Measurements from ENCODE around the gene UCHL5.
"Not testable (repeated sequence)": the region's sequence is repeated elsewhere in the genome, so short reads cannot be mapped to it uniquely, and the experiment has no call there.

Gene UCHL5

DNA sequence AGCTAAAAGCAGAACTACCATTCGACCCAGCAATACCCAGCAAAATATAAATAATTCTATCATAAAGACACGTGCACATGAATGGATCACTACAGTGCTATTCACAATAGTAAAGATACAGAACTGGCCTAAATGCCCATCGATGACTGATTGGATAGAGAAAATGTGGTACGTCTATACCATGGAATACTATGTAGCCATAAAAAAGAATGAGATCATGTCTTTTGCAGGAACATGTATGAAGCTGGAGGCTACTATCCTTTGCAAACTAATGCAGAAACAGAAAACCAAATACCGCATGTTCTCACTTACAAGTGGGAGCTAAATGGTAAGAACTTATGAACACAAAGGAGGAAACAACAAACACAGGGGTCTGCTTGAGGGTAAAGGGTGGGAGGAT is 53.4 kb downstream of the UCHL5 start:
- DNase-seq: no peak

DNA sequence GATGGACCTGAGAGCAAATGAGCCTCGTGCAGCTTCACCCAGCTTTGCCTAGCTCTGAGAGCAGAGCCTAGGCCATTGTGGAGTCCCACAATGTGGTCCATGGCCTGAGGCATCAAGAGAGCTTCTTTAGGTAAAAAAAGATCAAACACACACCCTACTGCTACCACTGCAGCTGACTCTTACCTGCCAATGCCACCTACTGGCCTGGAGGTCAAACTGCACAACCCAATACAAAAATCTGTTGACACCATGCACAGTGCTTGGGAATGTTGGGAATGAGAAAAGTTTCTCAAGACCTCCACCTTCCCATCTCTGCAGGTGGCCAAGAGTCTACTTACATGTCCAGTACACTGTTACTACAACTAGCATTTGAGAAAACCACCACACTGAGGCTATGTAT is 60.6 kb downstream of the UCHL5 start:
- DNase-seq: no peak

DNA sequence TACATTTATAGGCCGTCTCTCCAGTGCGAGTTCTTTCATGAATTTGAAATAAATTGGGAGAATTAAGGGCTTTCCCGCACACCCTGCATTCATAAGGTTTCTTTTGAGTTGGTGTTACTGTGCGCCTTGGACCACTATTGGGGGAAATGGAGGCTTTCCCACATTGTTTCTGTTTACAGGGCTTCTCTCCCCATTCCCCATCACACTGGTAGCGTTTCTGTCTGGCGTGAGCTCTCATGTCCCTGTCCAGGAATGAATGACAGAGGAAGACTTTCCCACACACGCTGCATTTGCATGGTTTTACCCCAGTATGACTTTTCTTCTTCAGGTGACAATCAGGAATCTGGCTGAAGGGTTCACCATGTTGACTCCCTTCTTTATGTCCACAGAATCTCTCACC is 65.0 kb downstream of the UCHL5 start:
- no peak for DNase-seq

- no peak for DNase-seq
Observed at GRCh38 chr1:192993426-192994085, 65.6 kb downstream of the UCHL5 start.

DNA sequence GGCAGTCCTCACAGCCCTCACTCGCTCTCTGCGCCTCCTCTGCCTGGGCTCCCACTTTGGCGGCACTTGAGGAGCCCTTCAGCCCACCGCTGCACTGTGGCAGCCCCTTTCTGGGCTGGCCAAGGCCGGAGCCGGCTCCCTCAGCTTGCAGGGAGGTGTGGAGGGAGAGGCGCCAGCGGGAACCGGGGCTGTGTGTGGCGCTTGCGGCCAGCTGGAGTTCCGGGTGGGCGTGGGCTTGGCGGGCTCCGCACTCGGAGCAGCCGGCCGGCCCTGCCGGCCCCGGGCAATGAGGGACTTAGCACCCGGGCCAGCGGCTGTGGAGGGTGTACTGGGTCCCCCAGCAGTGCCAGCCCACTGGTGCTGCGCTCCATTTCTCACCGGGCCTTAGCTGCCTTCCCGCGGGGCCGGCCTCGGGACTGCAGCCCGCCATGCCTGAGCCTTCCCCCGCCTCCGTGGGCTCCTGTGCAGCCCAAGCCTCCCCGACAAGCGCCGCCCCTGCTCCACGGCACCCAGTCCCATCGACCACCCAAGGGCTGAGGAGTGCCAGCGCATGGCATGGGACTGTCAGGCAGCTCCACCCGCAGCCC is 72.3 kb downstream of the UCHL5 start:
- DNase-seq: not testable (repeated sequence)

- no peak for DNase-seq
Observed at GRCh38 chr1:192986110-192986747, 72.9 kb downstream of the UCHL5 start.

- no peak for DNase-seq
Observed at GRCh38 chr1:192984080-192984479, 75.1 kb downstream of the UCHL5 start.

DNA sequence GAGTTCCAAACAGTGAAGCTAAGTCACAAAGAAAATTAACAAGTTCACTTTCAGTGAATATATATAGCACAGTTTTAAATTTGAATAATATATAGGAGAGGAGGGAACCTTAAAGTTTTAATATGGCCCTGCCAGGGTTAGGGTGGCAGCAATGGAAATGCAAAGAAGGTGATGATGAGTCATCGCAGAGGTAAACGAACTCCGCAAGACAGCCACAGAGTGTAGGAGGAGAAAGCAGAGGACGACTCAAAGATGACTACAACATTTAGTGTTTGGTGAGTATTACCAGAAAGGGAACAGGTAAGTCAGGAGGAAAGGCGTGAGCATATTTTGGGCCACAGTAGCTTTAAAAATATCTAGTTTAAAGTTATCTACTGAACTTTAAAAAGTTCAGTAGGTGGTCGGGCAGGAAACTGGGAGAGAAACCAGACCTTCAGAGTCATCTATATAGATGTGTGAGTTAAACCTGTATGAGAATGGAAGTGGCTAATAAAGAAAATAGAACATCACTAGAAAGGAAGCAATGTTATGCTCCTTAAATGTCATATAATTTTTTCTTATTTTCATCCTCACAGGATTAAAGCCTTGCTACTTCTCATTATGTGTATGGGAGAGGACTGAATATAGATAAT is 75.7 kb downstream of the UCHL5 start:
- DNase-seq: no peak

DNA sequence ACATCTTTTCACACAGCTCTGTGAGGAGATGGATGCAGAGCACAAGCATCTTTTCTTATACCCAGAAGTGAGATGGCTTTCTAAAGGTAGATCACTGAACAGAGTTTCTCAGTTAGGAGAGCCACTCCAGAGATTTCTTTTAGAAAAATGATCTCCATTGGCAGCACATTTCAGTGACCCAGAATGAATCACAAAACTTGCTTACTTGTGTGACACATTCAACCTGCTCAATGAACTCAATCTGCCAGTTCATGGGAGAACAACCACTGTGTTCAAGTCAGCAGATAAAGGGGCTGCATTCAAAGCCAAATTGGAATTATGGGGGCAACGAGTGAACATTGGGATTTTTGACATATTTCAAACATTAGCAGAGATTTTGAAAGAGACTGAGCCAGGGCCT is 78.3 kb downstream of the UCHL5 start:
- no peak for DNase-seq

DNA sequence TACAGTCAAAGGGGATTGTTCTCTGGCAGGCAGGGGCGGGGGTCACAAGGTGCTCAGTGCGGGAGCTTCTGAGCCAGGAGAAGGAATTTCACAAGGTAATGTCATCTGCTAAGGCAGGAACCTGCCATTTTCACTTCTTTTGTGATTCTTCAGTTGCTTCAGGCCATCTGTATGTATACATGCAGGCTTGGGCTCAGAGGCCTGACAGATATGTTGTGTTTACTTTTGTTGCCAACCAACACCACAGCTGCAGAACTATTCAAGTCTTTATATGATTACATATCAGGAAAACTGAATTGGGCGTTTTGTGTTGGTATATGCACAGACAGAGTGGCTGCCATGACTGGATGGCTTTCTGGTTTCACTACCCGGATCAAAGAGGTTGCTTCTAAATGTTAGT is 78.8 kb downstream of the UCHL5 start:
- not testable (repeated sequence) for DNase-seq

DNA sequence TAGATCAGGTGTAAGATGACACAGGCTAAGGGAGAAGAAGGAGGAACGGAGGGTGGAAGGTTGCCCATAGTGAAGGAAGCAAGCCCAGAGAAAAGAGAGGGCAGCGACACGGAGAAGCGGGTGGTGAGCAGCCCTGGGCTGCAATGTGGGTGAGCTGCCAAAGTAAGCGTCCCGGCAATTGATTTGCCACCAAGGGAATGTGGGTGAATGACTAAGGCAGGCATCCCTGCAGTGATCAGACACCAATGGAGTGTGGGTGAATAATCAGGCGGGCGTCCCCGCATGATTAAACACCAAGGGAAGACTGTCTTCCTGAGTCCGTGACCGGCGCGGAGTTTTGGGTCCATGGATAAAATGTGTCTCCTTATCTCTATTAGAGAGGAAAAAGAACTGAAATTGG is 79.6 kb downstream of the UCHL5 start:
- no peak for DNase-seq

- DNase-seq: no peak
Observed at GRCh38 chr1:192978195-192978710, 80.9 kb downstream of the UCHL5 start.

DNA sequence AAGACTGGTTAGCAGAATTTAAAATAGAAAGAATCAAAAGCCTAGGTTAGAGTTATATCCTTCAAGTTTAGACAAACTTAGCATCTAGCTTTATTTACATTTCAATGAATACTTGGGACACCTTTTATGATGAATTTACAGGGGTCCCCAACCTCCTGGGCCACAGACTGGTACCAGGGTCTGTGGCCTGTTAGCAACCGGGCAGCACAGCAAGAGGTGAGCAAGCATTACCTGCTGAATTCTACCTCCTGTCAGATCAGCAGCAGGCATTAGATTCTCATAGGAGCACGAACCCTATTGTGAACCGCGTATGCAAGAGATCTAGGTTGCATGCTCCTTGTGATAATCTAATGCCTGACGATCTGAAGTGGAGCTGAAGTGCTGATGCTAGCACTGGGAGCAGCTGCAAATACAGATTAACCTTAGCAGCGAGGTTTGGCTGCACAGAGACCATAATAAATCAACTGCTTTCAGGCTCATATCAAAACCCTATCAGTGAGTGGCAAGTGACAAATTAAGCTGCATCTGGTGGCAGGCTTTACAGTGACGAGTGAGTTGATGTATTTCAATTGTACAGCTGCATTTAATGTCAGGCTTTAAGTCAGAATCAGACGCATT is 82.0 kb downstream of the UCHL5 start:
- DNase-seq: no peak

DNA sequence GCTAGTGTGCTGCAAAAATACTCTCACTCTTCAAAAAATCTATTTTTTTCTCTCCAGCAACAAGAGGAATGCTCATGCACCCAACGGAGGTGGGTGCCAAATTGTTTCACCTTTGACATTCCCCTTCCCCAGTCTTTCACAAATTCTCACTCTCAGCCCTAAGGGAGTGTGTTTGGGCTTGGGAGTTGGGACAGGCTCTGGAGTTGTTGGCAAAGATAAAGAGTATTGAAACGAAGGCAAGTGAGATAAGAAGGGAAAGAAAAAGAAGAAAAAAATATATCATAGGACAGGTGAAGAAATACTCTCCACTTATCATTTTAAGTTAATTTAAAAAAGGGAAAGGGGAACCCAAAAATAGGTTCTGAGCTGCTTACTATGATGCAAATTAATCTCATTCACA is 82.6 kb downstream of the UCHL5 start:
- DNase-seq: no peak

DNA sequence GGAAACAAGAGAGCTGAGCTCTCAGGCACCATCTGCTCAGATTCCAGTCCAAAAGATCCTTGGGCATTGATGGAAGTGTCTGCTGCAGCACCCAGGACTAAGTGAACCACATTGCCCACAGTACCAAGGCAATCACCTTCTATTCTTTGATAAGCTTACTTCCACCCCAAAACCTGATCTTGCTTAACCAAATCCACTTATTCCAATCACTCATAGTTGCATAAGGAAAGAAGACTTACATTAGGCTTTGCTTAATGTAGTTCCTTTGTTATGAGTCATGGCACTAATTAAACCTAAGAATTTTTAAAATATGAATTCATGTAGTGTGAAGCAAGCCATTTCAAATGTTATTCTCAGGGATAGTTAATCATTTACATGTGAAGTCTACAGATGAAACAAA is 84.5 kb downstream of the UCHL5 start:
- no peak for DNase-seq

DNA sequence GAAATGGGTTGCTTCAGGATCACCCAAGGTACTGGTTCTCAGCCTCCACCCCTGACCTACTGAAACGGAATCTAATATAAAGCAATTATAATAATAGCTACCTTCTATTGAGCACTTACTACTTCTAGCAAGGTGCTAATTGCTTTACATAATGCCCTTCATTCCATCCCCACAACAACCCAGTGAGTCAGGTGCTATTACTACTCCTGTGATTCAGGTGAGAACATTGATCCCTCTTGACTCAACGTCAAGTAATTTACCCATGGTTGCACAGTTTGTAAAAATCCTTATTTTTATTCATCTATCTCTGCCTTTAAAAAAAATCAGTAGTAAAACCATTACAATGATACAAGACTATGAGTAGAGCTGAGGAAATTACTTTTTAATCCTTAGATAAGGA is 85.2 kb downstream of the UCHL5 start:
- no peak for DNase-seq

DNA sequence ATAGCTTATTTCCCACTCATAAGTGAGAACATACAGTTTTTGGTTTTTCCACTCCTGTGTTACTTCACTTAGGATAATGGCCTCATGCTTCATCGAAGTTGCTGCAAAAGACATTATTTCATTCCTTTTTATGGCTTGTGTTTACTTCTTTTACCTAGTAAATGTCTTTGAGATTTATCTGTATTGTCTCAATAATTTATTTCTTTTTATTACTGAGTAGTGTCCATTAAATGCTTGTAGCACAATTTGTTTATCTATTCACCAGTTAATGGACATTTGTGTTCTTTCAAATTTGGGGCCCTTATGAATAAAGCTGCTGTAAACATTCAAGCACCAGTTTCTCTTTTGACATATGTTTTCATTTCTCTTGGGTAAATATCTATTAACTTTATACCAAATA is 86.0 kb downstream of the UCHL5 start:
- DNase-seq: no peak

DNA sequence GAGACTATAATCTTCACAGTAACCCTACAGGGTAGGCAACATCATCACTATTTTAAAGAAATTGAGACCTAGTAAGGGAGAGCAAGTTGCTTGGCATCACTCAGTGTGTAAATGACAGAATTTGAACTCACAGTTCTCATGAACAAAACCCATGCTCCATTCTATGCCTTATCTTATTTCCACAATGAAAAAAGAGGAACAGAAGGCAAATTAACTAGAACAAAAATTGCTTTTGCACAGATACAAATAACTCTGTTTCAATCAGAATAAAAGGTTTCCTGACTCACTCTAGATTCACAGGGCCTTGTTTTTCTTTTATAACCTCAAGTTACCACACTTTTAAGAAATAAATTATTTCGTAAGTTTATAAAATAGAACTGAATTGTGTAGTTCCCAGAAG is 90.1 kb downstream of the UCHL5 start:
- DNase-seq: no peak

- DNase-seq: no peak
Observed at GRCh38 chr1:192968323-192968722, 90.8 kb downstream of the UCHL5 start.

DNA sequence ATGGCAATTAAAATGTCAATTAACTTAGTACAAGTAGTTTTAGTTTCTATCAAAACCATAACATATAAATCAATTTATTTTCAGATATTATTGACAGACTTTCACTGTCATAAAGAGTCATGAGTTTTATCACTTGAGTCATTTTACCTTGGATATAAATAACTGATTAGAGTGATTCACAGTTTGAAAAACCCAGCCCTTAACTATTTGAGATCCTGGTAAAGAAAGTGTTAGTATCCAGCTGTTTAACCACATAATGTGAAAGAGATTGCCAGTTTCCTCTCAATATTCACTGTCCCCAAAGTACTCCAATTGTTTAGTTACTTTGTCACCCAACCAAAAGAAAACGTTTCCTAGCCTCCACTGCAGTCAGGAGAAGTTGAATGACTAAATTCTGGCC is 91.3 kb downstream of the UCHL5 start:
- no peak for DNase-seq

DNA sequence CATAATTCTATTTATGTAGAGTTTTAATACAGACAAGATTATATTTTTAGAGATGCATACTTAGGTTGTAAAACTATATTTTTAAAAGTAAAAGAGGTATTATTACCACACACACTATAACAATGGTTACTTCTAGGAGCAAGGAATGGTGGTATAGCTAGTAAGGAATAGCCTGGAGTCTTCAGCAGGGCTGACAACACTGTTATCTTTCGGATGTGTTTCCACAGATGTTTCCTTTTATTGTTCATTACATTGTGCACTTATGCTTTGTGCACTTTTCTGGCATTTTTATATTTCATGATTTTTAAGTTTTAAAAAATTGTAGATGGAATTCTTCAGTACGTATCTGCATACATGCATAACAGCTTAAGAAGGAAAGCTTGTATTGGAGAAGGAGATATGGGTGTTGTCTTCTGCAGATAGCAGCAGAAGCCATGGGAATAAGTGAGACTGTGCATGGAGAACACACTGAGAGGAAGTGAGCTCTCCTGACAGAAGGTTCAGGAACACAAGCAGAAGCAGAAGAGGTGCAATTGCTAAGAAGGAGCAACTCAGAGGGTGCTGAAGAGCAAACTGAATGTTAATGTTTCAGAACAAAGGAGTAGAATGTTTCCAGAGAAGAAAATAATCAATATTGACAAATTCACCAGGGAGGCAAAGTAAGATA is 91.8 kb downstream of the UCHL5 start:
- no peak for DNase-seq

- no peak for DNase-seq
Observed at GRCh38 chr1:192966073-192966472, 93.1 kb downstream of the UCHL5 start.

DNA sequence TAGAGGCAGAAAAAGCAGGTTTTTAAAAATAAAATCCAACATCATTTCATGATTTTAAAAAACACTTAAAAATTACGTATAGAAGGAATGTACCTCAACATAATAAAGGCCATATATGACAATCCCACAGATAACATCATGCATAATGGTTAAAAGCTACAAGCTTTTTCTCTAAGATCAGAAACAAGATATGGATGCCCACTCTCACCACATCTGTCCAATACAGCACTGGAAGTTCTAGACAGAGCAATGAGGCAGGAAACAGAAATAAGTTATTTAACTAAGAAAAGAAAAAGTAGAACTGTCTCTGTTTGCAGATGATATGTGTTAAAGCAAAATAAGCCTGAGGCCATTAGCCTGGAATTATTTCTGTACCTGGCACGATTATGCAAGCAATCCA is 96.3 kb downstream of the UCHL5 start:
- no peak for DNase-seq

Measured in NCI-H2171 (cell line).